HepG2 (cell line): Measurements from ENCODE around the gene CTTNBP2NL. TPM values are rescaled to one million over a fixed set of nuclear protein-coding genes. Genes with fewer than 3 reads are reported as not detected.
A peak's percentile ranks its signal among the peaks of the same experiment; 100 is the strongest.

ENCODE experiments used
- CAMTA2 ChIP-seq: sonication (generic); formaldehyde crosslinking; IDR thresholded peaks from 2 replicates; pipeline ENCODE4 v1.4.0; 2020; ENCODE audit warnings: mild to moderate bottlenecking, missing genetic modification reagents, borderline replicate concordance
- GABPA ChIP-seq, 2 experiments: IDR thresholded peaks; 2 replicates each; pipeline ENCODE4 v1.6.1; 2011 to 2016; ENCODE audit warnings: low read depth in 2 of 2, low read length in 1 of 2, missing biosample characterization in 1 of 2, missing genetic modification characterization in 1 of 2
- GPN1 ChIP-seq: sonication (generic); formaldehyde crosslinking; IDR thresholded peaks from 2 replicates; pipeline ENCODE4 v1.5.1; 2020; ENCODE audit warnings: missing genetic modification reagents, borderline replicate concordance
- HMGA1 ChIP-seq: sonication (generic); formaldehyde crosslinking; conservative IDR thresholded peaks from 2 replicates; pipeline ENCODE4 v1.4.0; 2020; ENCODE audit warnings: missing genetic modification reagents
- ISL2 ChIP-seq: sonication (generic); formaldehyde crosslinking; IDR thresholded peaks from 2 replicates; pipeline ENCODE4 v1.5.0; 2020; ENCODE audit warnings: missing genetic modification reagents
- KDM4B ChIP-seq: sonication (generic); formaldehyde crosslinking; IDR thresholded peaks from 2 replicates; pipeline ENCODE4 v1.4.0; 2020; ENCODE audit warnings: missing genetic modification reagents
- MED1 ChIP-seq: sonication (generic); formaldehyde crosslinking; IDR thresholded peaks from 2 replicates; pipeline ENCODE4 v1.4.0; 2020; ENCODE audit warnings: missing genetic modification reagents
- NCOR1 ChIP-seq: fragments of 200-600 bp; sonication (generic); IDR thresholded peaks from 2 replicates; pipeline ENCODE4 v1.7.0; 2017; ENCODE audit warnings: antibody characterized with exemption, low read length, borderline replicate concordance
- PCBP1 ChIP-seq: fragments of 200-400 bp; formaldehyde crosslinking; IDR thresholded peaks from 2 replicates; pipeline ENCODE4 v1.6.1; 2017; ENCODE audit warnings: mild to moderate bottlenecking, low read depth, low read length, borderline replicate concordance
- PCBP2 ChIP-seq: fragments of 200-400 bp; formaldehyde crosslinking; optimal IDR thresholded peaks from 2 replicates; pipeline ENCODE3; 2018; ENCODE audit warnings: low read length, low read depth; ENCODE audit not compliant: poor library complexity, severe bottlenecking
- PPARG ChIP-seq: conservative IDR thresholded peaks from 2 replicates; pipeline ENCODE4 v1.6.1; 2016; ENCODE audit warnings: missing biosample characterization, missing genetic modification reagents
- SALL1 ChIP-seq: sonication (generic); formaldehyde crosslinking; IDR thresholded peaks from 2 replicates; pipeline ENCODE4 v1.8.0; 2022; ENCODE audit warnings: mild to moderate bottlenecking, missing genetic modification reagents
- TBP ChIP-seq: sonication (generic); formaldehyde crosslinking; IDR thresholded peaks from 2 replicates; pipeline ENCODE4 v1.5.0; 2020; ENCODE audit warnings: missing genetic modification reagents
- TEAD2 ChIP-seq: sonication (generic); formaldehyde crosslinking; IDR thresholded peaks from 2 replicates; pipeline ENCODE4 v1.9.0; 2021; ENCODE audit warnings: missing genetic modification reagents
- ZBTB20 ChIP-seq: sonication (generic); formaldehyde crosslinking; IDR thresholded peaks from 2 replicates; pipeline ENCODE4 v1.8.1; 2023; ENCODE audit warnings: missing genetic modification reagents, low read depth, mild to moderate bottlenecking, borderline replicate concordance
- ZBTB7A ChIP-seq: sonication (generic); formaldehyde crosslinking; IDR thresholded peaks from 2 replicates; pipeline ENCODE4 v1.8.0; 2022; ENCODE audit warnings: mild to moderate bottlenecking, missing genetic modification reagents
- ZNF136 ChIP-seq: sonication (generic); formaldehyde crosslinking; IDR thresholded peaks from 2 replicates; pipeline ENCODE4 v1.8.1; 2022; ENCODE audit warnings: low read depth, mild to moderate bottlenecking, moderate library complexity, missing genetic modification reagents
- ZNF138 ChIP-seq: sonication (generic); formaldehyde crosslinking; IDR thresholded peaks from 2 replicates; pipeline ENCODE4 v1.5.0; 2020; ENCODE audit warnings: mild to moderate bottlenecking, low read depth, missing genetic modification reagents
- ZNF225 ChIP-seq: sonication (generic); formaldehyde crosslinking; IDR thresholded peaks from 2 replicates; pipeline ENCODE4 v1.4.0; 2020; ENCODE audit warnings: mild to moderate bottlenecking, missing genetic modification reagents
- ZNF329 ChIP-seq: sonication (generic); formaldehyde crosslinking; IDR thresholded peaks from 2 replicates; pipeline ENCODE4 v1.9.0; 2021; ENCODE audit warnings: low read depth, mild to moderate bottlenecking, missing genetic modification reagents
- ZNF354B ChIP-seq: sonication (generic); formaldehyde crosslinking; IDR thresholded peaks from 2 replicates; pipeline ENCODE4 v1.8.0; 2022; ENCODE audit warnings: mild to moderate bottlenecking, missing genetic modification reagents
- ZNF432 ChIP-seq: sonication (generic); formaldehyde crosslinking; IDR thresholded peaks from 2 replicates; pipeline ENCODE4 v1.5.0; 2020; ENCODE audit warnings: missing genetic modification reagents, mild to moderate bottlenecking, borderline replicate concordance
- ZNF501 ChIP-seq: sonication (generic); formaldehyde crosslinking; IDR thresholded peaks from 2 replicates; pipeline ENCODE4 v1.5.1; 2020; ENCODE audit warnings: mild to moderate bottlenecking, moderate library complexity, missing genetic modification reagents
- ZSCAN21 ChIP-seq: sonication (generic); formaldehyde crosslinking; IDR thresholded peaks from 2 replicates; pipeline ENCODE4 v1.8.0; 2022; ENCODE audit warnings: mild to moderate bottlenecking, missing genetic modification reagents, moderate library complexity, borderline replicate concordance
- ZSCAN30 ChIP-seq: sonication (generic); formaldehyde crosslinking; IDR thresholded peaks from 2 replicates; pipeline ENCODE4 v1.5.0; 2020; ENCODE audit warnings: mild to moderate bottlenecking, missing genetic modification reagents
- ZSCAN9 ChIP-seq: IDR thresholded peaks from 2 replicates; pipeline ENCODE4 v1.6.1; 2016; ENCODE audit warnings: borderline replicate concordance
- polyA plus RNA-seq, 8 experiments: library from polyadenylated mRNA; depleted of rRNA in 3 of 8; stranded (reverse) in 7 of 8; unstranded in 1 of 8; fragments of >200 nt; fragmentation: Illumina TruSeq in 4 of 8; extraction: Trizol in 4 of 8; gene quantifications; 2 replicates each; pipeline versions ENCODE4 v1.2.1 to v1.2.3, GENCODE V29; 2011 to 2016; ENCODE audit warnings: low read depth in 4 of 8, missing spikeins in 1 of 8, mixed read lengths in 1 of 8; ENCODE audit not compliant: insufficient read depth in 1 of 8
- total RNA-seq, 5 experiments: library from RNA; depleted of rRNA; stranded (reverse); fragments of >200 nt; fragmentation: Illumina TruSeq; extraction: Trizol; gene quantifications; 2 replicates each; pipeline ENCODE4 v1.2.3, GENCODE V29; 2016; ENCODE audit warnings: low read depth in 1 of 5
- TF ChIP-seq, protein P1 (sequence below): sonication (generic); formaldehyde crosslinking; IDR thresholded peaks from 2 replicates; pipeline ENCODE4 v1.8.0; 2022; ENCODE audit warnings: mild to moderate bottlenecking, missing genetic modification reagents, borderline replicate concordance
- TF ChIP-seq, protein P2 (sequence below): sonication (generic); formaldehyde crosslinking; IDR thresholded peaks from 2 replicates; pipeline ENCODE4 v1.5.1; 2020; ENCODE audit warnings: mild to moderate bottlenecking, moderate library complexity, missing genetic modification reagents

The CTTNBP2NL gene
- total and polyA plus RNA-seq, 2 of the 13 experiments (the other 11 are each of a cell fraction or from before 2014, with no cell fraction given): 2.1 to 4.1 TPM

DNA sequence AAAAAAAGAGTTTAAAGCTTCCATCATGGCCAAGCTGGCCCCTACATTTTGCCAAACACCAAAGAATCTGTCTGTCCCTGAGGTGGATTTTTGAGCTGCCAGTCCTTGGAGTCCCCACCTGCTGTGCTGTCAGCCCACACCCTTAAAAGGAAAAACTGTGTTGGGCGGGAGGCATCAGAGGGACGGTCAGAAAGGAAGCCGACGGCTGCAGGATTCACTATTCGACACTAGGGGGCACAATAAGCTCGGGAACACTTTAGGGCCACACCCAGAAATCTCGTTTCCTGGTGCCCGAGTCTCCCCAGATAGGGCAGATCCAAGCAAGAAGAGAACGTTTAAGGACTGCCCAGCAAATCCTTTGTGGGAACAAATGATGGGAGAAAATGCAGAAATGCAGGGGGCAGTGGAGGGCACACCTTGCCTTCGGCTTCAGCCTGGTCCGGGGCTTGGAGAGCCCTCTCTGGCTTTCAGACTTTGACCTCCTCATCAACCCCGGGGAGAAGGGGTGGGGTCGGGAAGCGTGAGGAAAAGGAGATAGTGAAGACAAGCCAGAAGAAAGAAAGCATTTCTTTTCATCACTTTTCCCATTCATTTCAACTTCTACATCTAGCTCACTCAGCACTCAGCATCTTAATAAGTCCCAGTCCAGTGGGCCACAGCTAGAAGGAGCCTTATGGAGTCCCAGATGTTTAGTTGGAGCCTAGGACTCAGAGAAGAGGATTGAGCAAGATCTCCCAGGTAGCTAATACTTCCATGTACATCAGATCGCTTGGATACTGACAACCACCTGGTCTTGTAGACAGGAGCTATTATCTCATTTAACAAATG is 5.0 kb upstream of the CTTNBP2NL start (continued):
- TF ChIP-seq ZNF354B (CRISPR knock-in tag) (no peak), SALL1 (peak; percentile 50; the same call in 1 of the 2 replicates), GPN1 (CRISPR knock-in tag) (no peak), ZNF501 (CRISPR knock-in tag) (peak; percentile 48; the same call in 1 of the 2 replicates), ZNF138 (no peak), MED1 (CRISPR knock-in tag) (0 out of 2 replicates have a peak, but pooled peaks have one; percentile 5), HMGA1 (CRISPR knock-in tag) (no peak), ZNF329 (CRISPR knock-in tag) (no peak), GABPA (IDR thresholded peaks at IDR 0.05; ENCODE audit: low read depth, low read length) (no peak), GABPA (CRISPR knock-in tag; IDR thresholded peaks at IDR 0.05; ENCODE audit: low read depth) (peak; percentile 55; the same call in 1 of the 2 replicates), NCOR1 (no peak), ZSCAN9 (CRISPR knock-in tag) (no peak), ZNF225 (no peak; the same call in 1 of the 2 replicates), ZSCAN30 (no peak), PPARG (CRISPR knock-in tag) (no peak), ZNF136 (CRISPR knock-in tag) (no peak), ZBTB20 (CRISPR knock-in tag) (no peak), CAMTA2 (no peak), TEAD2 (CRISPR knock-in tag) (no peak), TBP (CRISPR knock-in tag) (no peak), PCBP1 (no peak), ZNF432 (CRISPR knock-in tag) (no peak), ZBTB7A (CRISPR knock-in tag) (no peak), PCBP2 (no peak), ISL2 (CRISPR knock-in tag) (0 out of 2 replicates have a peak, but pooled peaks have one; percentile 14), KDM4B (CRISPR knock-in tag) (no peak), ZSCAN21 (no peak)
- TF ChIP-seq, protein P1, sequence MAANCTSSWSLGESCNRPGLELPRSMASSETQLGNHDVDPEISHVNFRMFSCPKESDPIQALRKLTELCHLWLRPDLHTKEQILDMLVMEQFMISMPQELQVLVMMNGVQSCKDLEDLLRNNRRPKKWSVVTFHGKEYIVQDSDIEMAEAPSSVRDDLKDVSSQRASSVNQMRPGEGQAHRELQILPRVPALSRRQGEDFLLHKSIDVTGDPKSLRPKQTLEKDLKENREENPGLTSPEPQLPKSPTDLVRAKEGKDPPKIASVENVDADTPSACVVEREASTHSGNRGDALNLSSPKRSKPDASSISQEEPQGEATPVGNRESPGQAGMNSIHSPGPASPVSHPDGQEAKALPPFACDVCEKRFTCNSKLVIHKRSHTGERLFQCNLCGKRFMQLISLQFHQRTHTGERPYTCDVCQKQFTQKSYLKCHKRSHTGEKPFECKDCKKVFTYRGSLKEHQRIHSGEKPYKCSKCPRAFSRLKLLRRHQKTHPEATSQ (CRISPR knock-in tag): no peak
- TF ChIP-seq, protein P2, sequence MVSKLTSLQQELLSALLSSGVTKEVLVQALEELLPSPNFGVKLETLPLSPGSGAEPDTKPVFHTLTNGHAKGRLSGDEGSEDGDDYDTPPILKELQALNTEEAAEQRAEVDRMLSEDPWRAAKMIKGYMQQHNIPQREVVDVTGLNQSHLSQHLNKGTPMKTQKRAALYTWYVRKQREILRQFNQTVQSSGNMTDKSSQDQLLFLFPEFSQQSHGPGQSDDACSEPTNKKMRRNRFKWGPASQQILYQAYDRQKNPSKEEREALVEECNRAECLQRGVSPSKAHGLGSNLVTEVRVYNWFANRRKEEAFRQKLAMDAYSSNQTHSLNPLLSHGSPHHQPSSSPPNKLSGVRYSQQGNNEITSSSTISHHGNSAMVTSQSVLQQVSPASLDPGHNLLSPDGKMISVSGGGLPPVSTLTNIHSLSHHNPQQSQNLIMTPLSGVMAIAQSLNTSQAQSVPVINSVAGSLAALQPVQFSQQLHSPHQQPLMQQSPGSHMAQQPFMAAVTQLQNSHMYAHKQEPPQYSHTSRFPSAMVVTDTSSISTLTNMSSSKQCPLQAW (CRISPR knock-in tag): peak; percentile 66; the same call in 1 of the 2 replicates
